H1 (cell line): ENCODE data around the gene OR2Z1. TPM values are rescaled to one million over a fixed set of nuclear protein-coding genes. Genes with fewer than 3 reads are reported as not detected.

Experiments used
- CTCF ChIA-PET: fragments of 300-600 bp; sonication (Branson Sonifier 250); formaldehyde crosslinking; loops from one replicate; lab custom pipeline; 2021; ENCODE audit not compliant: partially characterized antibody; lab: Charles Lee
- POLR2A ChIA-PET: fragments of 300-600 bp; sonication (Branson Sonifier 250); formaldehyde crosslinking; loops from one replicate; lab custom pipeline; 2021; ENCODE audit warnings: inconsistent platforms; ENCODE audit not compliant: partially characterized antibody; lab: Charles Lee
- DNase-seq, 2 experiments: peaks; one replicate each; pipeline versions ENCODE4 v3.0.0 to v3.0.0-alpha.2; 2010 to 2022; ENCODE audit warnings: low spot score in 2 of 2, low read depth in 1 of 2, mixed read lengths in 1 of 2
- FAIRE-seq: peaks from 2 replicates; lab custom pipeline; 2011; peaks lifted over from hg19 to GRCh38; lab: Jason Lieb, UNC
- H2AFZ ChIP-seq: 2 replicates; pipeline ENCODE4 v1.8.1; 2012; ENCODE audit warnings: low read length, inconsistent platforms
- H2AK5ac ChIP-seq: 2 replicates; pipeline ENCODE4 v1.6.1; 2013; ENCODE audit warnings: low read depth, low read length
- H2BK120ac ChIP-seq: replicated peaks from 2 replicates; pipeline ENCODE3; 2013; ENCODE audit warnings: low read depth, low read length, inconsistent platforms
- H2BK12ac ChIP-seq: 2 replicates; pipeline ENCODE4 v1.6.1; 2013; ENCODE audit warnings: low read depth, low read length
- H2BK15ac ChIP-seq: 2 replicates; pipeline ENCODE4 v1.6.1; 2013; ENCODE audit warnings: low read length
- H2BK20ac ChIP-seq: 2 replicates; pipeline ENCODE4 v1.6.1; 2013; ENCODE audit warnings: low read length
- H2BK5ac ChIP-seq: 2 replicates; pipeline ENCODE4 v1.6.1; 2013; ENCODE audit warnings: low read depth, low read length
- H3K14ac ChIP-seq: 2 replicates; pipeline ENCODE4 v1.6.1; 2013; ENCODE audit warnings: inconsistent platforms; ENCODE audit not compliant: insufficient read length
- H3K18ac ChIP-seq: 2 replicates; pipeline ENCODE4 v1.6.1; 2013; ENCODE audit warnings: low read length; ENCODE audit errors: extremely low read depth
- H3K23ac ChIP-seq: 2 replicates; pipeline ENCODE4 v1.6.1; 2013; ENCODE audit warnings: inconsistent platforms; ENCODE audit not compliant: insufficient read length
- H3K23me2 ChIP-seq: 2 replicates; pipeline ENCODE4 v1.6.1; 2013; ENCODE audit warnings: low read depth, low read length
- H3K27ac ChIP-seq: 2 replicates; pipeline ENCODE4 v1.6.1; 2011; ENCODE audit warnings: low read depth, low read length, inconsistent platforms
- H3K27me3 ChIP-seq, 4 experiments: replicated peaks in 1 of 4; 1 replicate in 1 of 4; 2 replicates in 3 of 4; pipeline versions ENCODE4 v1.6.1 to v1.8.1; 2011 to 2013; ENCODE audit warnings: low read length in 3 of 4, mild to moderate bottlenecking in 3 of 4, inconsistent platforms in 2 of 4, mixed read lengths in 2 of 4, moderate library complexity in 1 of 4; ENCODE audit not compliant: control insufficient read depth in 3 of 4, insufficient read depth in 3 of 4; ENCODE audit errors: extremely low read depth in 1 of 4
- H3K36me3 ChIP-seq, 4 experiments: 2 replicates each; pipeline versions ENCODE4 v1.6.1 to v1.8.1; 2011 to 2013; ENCODE audit warnings: mild to moderate bottlenecking in 4 of 4, low read length in 3 of 4, moderate library complexity in 2 of 4, control low read depth in 1 of 4, inconsistent platforms in 1 of 4; ENCODE audit not compliant: insufficient read depth in 4 of 4, control insufficient read depth in 2 of 4
- H3K4ac ChIP-seq: replicated peaks from 2 replicates; pipeline ENCODE3; 2013; ENCODE audit warnings: low read length, low read depth, mixed read lengths, inconsistent platforms; ENCODE audit not compliant: insufficient read length
- H3K4me1 ChIP-seq, 4 experiments: replicated peaks in 1 of 4; 1 replicate in 1 of 4; 2 replicates in 3 of 4; pipeline versions ENCODE4 v1.6.1 to v1.8.1; 2011 to 2013; ENCODE audit warnings: low read length in 3 of 4, inconsistent platforms in 2 of 4, mixed read lengths in 1 of 4; ENCODE audit not compliant: insufficient read depth in 4 of 4, control insufficient read depth in 3 of 4
- H3K4me2 ChIP-seq, 2 experiments: 2 replicates each; pipeline versions ENCODE4 v1.6.1 to v1.8.1; 2011 to 2013; ENCODE audit warnings: low read depth in 2 of 2, low read length in 2 of 2, control low read depth in 1 of 2, inconsistent platforms in 1 of 2, mild to moderate bottlenecking in 1 of 2; ENCODE audit not compliant: insufficient read depth in 1 of 2
- H3K4me3 ChIP-seq, 4 experiments: fragments of 200-600, 300-600 bp in 1 of 4; sonication (generic), shearing (Covaris generic), sonication (Bioruptor Twin) in 1 of 4; 2 replicates each; pipeline versions ENCODE4 v1.5.1 to v1.8.1; 2011 to 2016; ENCODE audit warnings: low read length in 4 of 4, low read depth in 3 of 4, control low read depth in 2 of 4, inconsistent platforms in 2 of 4, mild to moderate bottlenecking in 2 of 4, mixed read lengths in 1 of 4, moderate library complexity in 1 of 4; ENCODE audit not compliant: insufficient read depth in 2 of 4; ENCODE audit errors: extremely low read depth in 1 of 4
- H3K56ac ChIP-seq: replicated peaks from 2 replicates; pipeline ENCODE3; 2013; ENCODE audit warnings: low read depth, mild to moderate bottlenecking, mixed read lengths, low read length, inconsistent platforms; ENCODE audit not compliant: insufficient read length
- H3K79me1 ChIP-seq: 2 replicates; pipeline ENCODE4 v1.6.1; 2013; ENCODE audit warnings: low read depth, low read length, control low read depth
- H3K79me2 ChIP-seq, 2 experiments: 2 replicates each; pipeline versions ENCODE4 v1.6.1 to v1.8.1; 2012 to 2013; ENCODE audit warnings: low read length in 2 of 2, mild to moderate bottlenecking in 2 of 2, inconsistent platforms in 1 of 2; ENCODE audit not compliant: insufficient read depth in 2 of 2, control insufficient read depth in 1 of 2
- H3K9ac ChIP-seq, 4 experiments: replicated peaks in 1 of 4; 1 replicate in 1 of 4; 2 replicates in 3 of 4; pipeline versions ENCODE4 v1.6.1 to v1.8.1; 2011 to 2013; ENCODE audit warnings: low read depth in 3 of 4, low read length in 3 of 4, control low read depth in 2 of 4, mild to moderate bottlenecking in 2 of 4, moderate library complexity in 2 of 4, inconsistent platforms in 1 of 4; ENCODE audit errors: extremely low read depth in 1 of 4
- H3K9me3 ChIP-seq, 2 experiments: 2 replicates each; pipeline versions ENCODE4 v1.6.1 to v1.8.1; 2012 to 2013; ENCODE audit warnings: mild to moderate bottlenecking in 2 of 2, moderate library complexity in 2 of 2, control low read depth in 1 of 2, inconsistent platforms in 1 of 2, low read depth in 1 of 2, low read length in 1 of 2, mixed read lengths in 1 of 2; ENCODE audit not compliant: insufficient read depth in 2 of 2
- H4K20me1 ChIP-seq, 2 experiments: replicated peaks in 1 of 2; 2 replicates each; pipeline versions ENCODE3 to v1.8.1; 2011 to 2013; ENCODE audit warnings: inconsistent platforms in 2 of 2, low read length in 2 of 2, mild to moderate bottlenecking in 1 of 2; ENCODE audit not compliant: insufficient read depth in 2 of 2, control insufficient read depth in 1 of 2
- H4K5ac ChIP-seq: 2 replicates; pipeline ENCODE4 v1.6.1; 2013; ENCODE audit warnings: low read length, low read depth, mixed read lengths, inconsistent platforms; ENCODE audit not compliant: insufficient read length
- H4K8ac ChIP-seq: 2 replicates; pipeline ENCODE4 v1.8.0; 2013; ENCODE audit warnings: mild to moderate bottlenecking, moderate library complexity, low read length, inconsistent platforms; ENCODE audit not compliant: insufficient read depth; ENCODE audit errors: extremely low read depth
- H4K91ac ChIP-seq: replicated peaks from 2 replicates; pipeline ENCODE3; 2013; ENCODE audit warnings: low read length, mixed read lengths, inconsistent platforms; ENCODE audit not compliant: insufficient read length
- BACH1 ChIP-seq: IDR thresholded peaks from 2 replicates; pipeline ENCODE4 v1.6.1; 2012; ENCODE audit warnings: low read length, improper control_type of control experiment
- BRCA1 ChIP-seq: IDR thresholded peaks from 2 replicates; pipeline ENCODE4 v1.6.1; 2012; ENCODE audit warnings: low read depth, low read length, improper control_type of control experiment
- GABPA ChIP-seq: IDR thresholded peaks from 2 replicates; pipeline ENCODE4 v1.6.1; 2011; ENCODE audit warnings: mild to moderate bottlenecking, low read length, moderate library complexity, borderline replicate concordance; ENCODE audit not compliant: insufficient read depth
- POLR2AphosphoS5 ChIP-seq: IDR thresholded peaks from 2 replicates; pipeline ENCODE4 v1.6.1; 2011; ENCODE audit warnings: low read depth, low read length
- RAD21 ChIP-seq, 2 experiments: IDR thresholded peaks in 1 of 2; conservative IDR thresholded peaks in 1 of 2; 2 replicates each; pipeline ENCODE4 v1.6.1; 2011; ENCODE audit warnings: low read depth in 2 of 2, low read length in 2 of 2, improper control_type of control experiment in 1 of 2, inconsistent platforms in 1 of 2, mild to moderate bottlenecking in 1 of 2, moderate library complexity in 1 of 2
- SP1 ChIP-seq: IDR thresholded peaks from 2 replicates; pipeline ENCODE4 v1.6.1; 2011; ENCODE audit warnings: low read depth, low read length
- WGBS, 2 experiments: shearing (Covaris generic) in 1 of 2; methylation state at CpG; one replicate each; pipeline versions ENCODE4 v1.1.6 to v1.1.7; 2013 to 2015; ENCODE audit warnings: low lambda C conversion rate in 2 of 2, mixed read lengths in 2 of 2, inconsistent platforms in 1 of 2, low coverage in 1 of 2, missing lambda C conversion rate in 1 of 2; ENCODE audit not compliant: insufficient replicate concordance in 2 of 2, insufficient coverage in 1 of 2, insufficient read length in 1 of 2; ENCODE audit errors: extremely low coverage in 1 of 2, missing lambda C conversion rate in 1 of 2; 5-methylcytosine and 5-hydroxymethylcytosine counted together
- polyA plus RNA-seq, 7 experiments: library from polyadenylated mRNA; depleted of rRNA in 3 of 7; stranded (reverse) in 5 of 7; unstranded in 2 of 7; fragments of >200 nt in 5 of 7; fragments of 200-250 nt in 2 of 7; gene quantifications; 1 replicate in 5 of 7; 2 replicates in 1 of 7; 4 replicates in 1 of 7; pipeline versions ENCODE4 v1.2.1 to v1.2.3, GENCODE V29; 2011 to 2013; ENCODE audit warnings: missing spikeins in 2 of 7, mixed read lengths in 2 of 7
- total RNA-seq: library from RNA; stranded (reverse); fragmentation: NEBNext Ultra II Directional; extraction: Animal tissue kit (Norgen Biotek cat#: 25700); gene quantifications from 2 replicates; pipeline ENCODE4 v1.2.1, GENCODE V29; 2021
- TF ChIP-seq, protein P1 (sequence below): IDR thresholded peaks from 2 replicates; pipeline ENCODE4 v1.6.1; 2012; ENCODE audit warnings: inconsistent platforms
- TF ChIP-seq, protein P2 (sequence below), 3 experiments: IDR thresholded peaks; 1 replicate in 2 of 3; 2 replicates in 1 of 3; pipeline versions ENCODE4 v1.5.1 to v1.6.1; 2011; ENCODE audit warnings: low read length in 3 of 3, mild to moderate bottlenecking in 3 of 3, inconsistent platforms in 2 of 3, low read depth in 1 of 3, moderate library complexity in 1 of 3; ENCODE audit not compliant: insufficient read depth in 1 of 3; ENCODE audit errors: control extremely low read depth in 1 of 3

The OR2Z1 gene
- total and polyA plus RNA-seq, 2 of the 8 experiments (the other 6 are each of a cell fraction or from before 2014, with no cell fraction given): not detected

DNA sequence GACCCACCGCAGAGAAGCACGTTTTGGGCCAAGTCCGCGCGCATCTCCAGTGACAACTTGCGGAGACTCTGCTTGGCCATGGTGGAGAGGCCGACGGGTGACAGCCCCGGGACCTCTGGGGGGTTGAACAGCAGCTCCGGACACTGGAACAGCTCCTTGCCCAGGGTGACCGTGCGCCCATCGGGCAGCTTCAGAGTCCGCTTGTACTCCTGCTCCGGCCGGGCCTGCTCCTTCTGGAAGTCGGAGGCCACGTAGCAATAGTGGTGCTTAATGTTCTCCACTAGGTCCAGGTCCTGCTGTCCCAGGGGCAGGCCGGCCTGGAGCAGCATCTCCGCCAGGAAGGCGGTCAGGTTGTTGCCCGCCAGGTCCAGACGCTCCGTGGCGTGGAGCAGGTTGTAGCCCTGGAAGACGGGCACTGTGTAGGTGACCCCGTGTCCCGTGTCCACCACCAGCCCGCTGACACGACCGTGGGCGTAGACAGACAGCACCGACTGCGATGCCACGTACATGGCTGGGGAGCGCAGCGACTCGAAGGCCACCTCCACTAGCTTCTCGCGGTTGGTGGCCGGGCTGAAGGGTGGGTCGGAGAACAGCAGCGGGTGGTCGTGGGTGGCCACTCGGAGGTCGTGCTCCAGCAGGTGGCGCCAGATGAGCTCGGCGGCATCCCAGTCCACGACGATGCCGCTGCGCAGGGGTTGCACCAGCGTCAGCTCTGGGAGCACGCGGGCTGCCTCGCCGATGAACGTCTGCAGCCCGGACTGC lies 23.6 kb upstream of the OR2Z1 start:
- Histone ChIP-seq H3K56ac (no peak overlapping the region), H3K4me1 (no peaks in the 10 kb centered on the region), H4K8ac (peak overlapping the region; percentile 80; the same call in 1 of the 2 replicates), H3K4ac (no peak overlapping the region), H3K9me3 (peaks cover 7 to 15% of the 10 kb centered on the region in 2 experiments; a peak in 2 of 4 replicates), H3K23ac (no peak overlapping the region), H3K79me1 (no peaks in the 10 kb centered on the region), H4K20me1 (no peaks in the 10 kb centered on the region), H3K23me2 (no peaks in the 10 kb centered on the region), H4K5ac (no peak overlapping the region), H3K4me2 (no peak overlapping the region), H4K91ac (no peak overlapping the region), H2BK12ac (no peak overlapping the region), H3K27ac (no peak overlapping the region), H3K9ac (no peak overlapping the region), H2BK15ac (no peak overlapping the region), H3K27me3 (no peaks in the 10 kb centered on the region; a peak in 1 of 7 replicates), H3K4me3 (no peak overlapping the region), H2BK5ac (no peak overlapping the region), H3K79me2 (no peaks in the 10 kb centered on the region), H2BK20ac (no peak overlapping the region), H2BK120ac (no peak overlapping the region), H3K14ac (no peak overlapping the region), H2AK5ac (no peak overlapping the region), H2AFZ (no peak overlapping the region), H3K18ac (no peak overlapping the region), H3K36me3 (no peaks in the 10 kb centered on the region)
- no peak for FAIRE-seq
- ChIA-PET POLR2A (no interaction called here), CTCF (interaction anchor here (0.6 to 1.9 kb wide), 9 partner anchors 9 to 288 kb away, joined by 3 to 8 read pairs (median 3); no protein-coding TSS in a partner anchor)
- 84% methylated on average over 60 of the region's 60 CpGs; no CpG with 5 or more reads in 1 of the 2 experiments for WGBS, 2 experiments
- DNase-seq: peak; percentile 15 to 65
- 0 out of 2 replicates have a peak, but pooled peaks have one; percentile 10 for TF ChIP-seq GABPA
- TF ChIP-seq, protein P1, sequence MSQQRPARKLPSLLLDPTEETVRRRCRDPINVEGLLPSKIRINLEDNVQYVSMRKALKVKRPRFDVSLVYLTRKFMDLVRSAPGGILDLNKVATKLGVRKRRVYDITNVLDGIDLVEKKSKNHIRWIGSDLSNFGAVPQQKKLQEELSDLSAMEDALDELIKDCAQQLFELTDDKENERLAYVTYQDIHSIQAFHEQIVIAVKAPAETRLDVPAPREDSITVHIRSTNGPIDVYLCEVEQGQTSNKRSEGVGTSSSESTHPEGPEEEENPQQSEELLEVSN: peak; percentile 71
- TF ChIP-seq BACH1: 0 out of 2 replicates have a peak, but pooled peaks have one; percentile 8
- TF ChIP-seq RAD21 (IDR thresholded peaks at IDR 0.05 in 1 of 2, conservative IDR thresholded peaks at IDR 0.05 in 1 of 2; ENCODE audit: low read depth in 2 of 2, low read length in 2 of 2): peak; percentile 66 to 71
- TF ChIP-seq, protein P2, sequence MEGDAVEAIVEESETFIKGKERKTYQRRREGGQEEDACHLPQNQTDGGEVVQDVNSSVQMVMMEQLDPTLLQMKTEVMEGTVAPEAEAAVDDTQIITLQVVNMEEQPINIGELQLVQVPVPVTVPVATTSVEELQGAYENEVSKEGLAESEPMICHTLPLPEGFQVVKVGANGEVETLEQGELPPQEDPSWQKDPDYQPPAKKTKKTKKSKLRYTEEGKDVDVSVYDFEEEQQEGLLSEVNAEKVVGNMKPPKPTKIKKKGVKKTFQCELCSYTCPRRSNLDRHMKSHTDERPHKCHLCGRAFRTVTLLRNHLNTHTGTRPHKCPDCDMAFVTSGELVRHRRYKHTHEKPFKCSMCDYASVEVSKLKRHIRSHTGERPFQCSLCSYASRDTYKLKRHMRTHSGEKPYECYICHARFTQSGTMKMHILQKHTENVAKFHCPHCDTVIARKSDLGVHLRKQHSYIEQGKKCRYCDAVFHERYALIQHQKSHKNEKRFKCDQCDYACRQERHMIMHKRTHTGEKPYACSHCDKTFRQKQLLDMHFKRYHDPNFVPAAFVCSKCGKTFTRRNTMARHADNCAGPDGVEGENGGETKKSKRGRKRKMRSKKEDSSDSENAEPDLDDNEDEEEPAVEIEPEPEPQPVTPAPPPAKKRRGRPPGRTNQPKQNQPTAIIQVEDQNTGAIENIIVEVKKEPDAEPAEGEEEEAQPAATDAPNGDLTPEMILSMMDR (IDR thresholded peaks at IDR 0.05; ENCODE audit: control extremely low read depth in 1 of 3, insufficient read depth in 1 of 3, low read depth in 1 of 3, low read length in 3 of 3): peak; percentile 44 to 86 (median 72); a peak in 3 of 4 replicates
- TF ChIP-seq SP1: no peak
- TF ChIP-seq BRCA1: no peak
- no peak for TF ChIP-seq POLR2AphosphoS5
